Lower leg skin (tissue), 4 donors: ENCODE results near the gene SLC40A1. TPM values are rescaled to one million over a fixed set of nuclear protein-coding genes. Genes with fewer than 3 reads are reported as not detected.

Source experiments
- DNase-seq, 2 donors: peaks; one replicate each; pipeline ENCODE4 v3.0.0-alpha.2; 2019; ENCODE audit warnings: low spot score in 2 of 2
- H3K4me3 ChIP-seq: fragments of 200-600 bp; sonication (generic); 2 replicates; pipeline ENCODE4 v1.5.1; 2017; ENCODE audit warnings: mild to moderate bottlenecking, low read depth; ENCODE audit not compliant: poor library complexity, severe bottlenecking
- CTCF ChIP-seq, 3 donors: fragments of 450-650 bp; IDR thresholded peaks; one replicate each; pipeline ENCODE4 v1.5.1; 2016; ENCODE audit warnings: antibody characterized with exemption in 3 of 3, mild to moderate bottlenecking in 3 of 3, moderate library complexity in 2 of 3
- POLR2A ChIP-seq, 2 donors: fragments of 450-650 bp; IDR thresholded peaks; one replicate each; pipeline ENCODE4 v1.6.1; 2016 to 2017; ENCODE audit warnings: antibody characterized with exemption in 2 of 2, mild to moderate bottlenecking in 1 of 2, moderate library complexity in 1 of 2
- WGBS, 2 donors: methylation state at CpG; one replicate each; pipeline ENCODE4 v1.1.5; 2018; 5-methylcytosine and 5-hydroxymethylcytosine counted together
- intact Hi-C: fragments of 100-400 bp; cut with DNase I; formaldehyde crosslinking; loops from one replicate; pipeline ENCODE4 v1.15.0; 2023; ENCODE audit warnings: low total_unique reads
- total RNA-seq, 4 donors: library from RNA; depleted of rRNA; stranded (reverse); fragments of >200 nt; gene quantifications; one replicate each; pipeline ENCODE4 v1.1.0, GENCODE V29; 2016

The SLC40A1 gene
- total RNA-seq, 4 donors from 2014 or later, result 16.0 to 33.1 (median 18.1) TPM

GRCh38 chr2:189548666-189549448 is 31.7 kb downstream of the SLC40A1 start:
- H3K4me3 ChIP-seq, result no peak overlapping the region
- DNase-seq, result no peak
- 49 to 55% methylated on average over 2 of the region's 2 CpGs for WGBS, 2 donors
- TF ChIP-seq CTCF (IDR thresholded peaks at IDR 0.05), result no peak
- TF ChIP-seq POLR2A (IDR thresholded peaks at IDR 0.05), result no peak
- intact Hi-C loops, result no loop called here

- TF ChIP-seq CTCF (IDR thresholded peaks at IDR 0.05), result no peak
- no peak for TF ChIP-seq POLR2A (IDR thresholded peaks at IDR 0.05)
- no peak for DNase-seq
- WGBS, 2 donors, result 28 to 30% methylated on average over 1 of the region's 1 CpG
- intact Hi-C loops, result no loop called here
- H3K4me3 ChIP-seq, result no peak overlapping the region
Measured at GRCh38 chr2:189545418-189545817, 35.2 kb downstream of the SLC40A1 start.

GRCh38 chr2:189544318-189545042 is 36.1 kb downstream of the SLC40A1 start:
- WGBS, 2 donors, result 79 to 87% methylated on average over 5 of the region's 5 CpGs
- intact Hi-C loops, result no loop called here
- H3K4me3 ChIP-seq, result no peak overlapping the region

GRCh38 chr2:189543367-189543766 is 37.2 kb downstream of the SLC40A1 start:
- no peak for DNase-seq
- intact Hi-C loops, result no loop called here
- TF ChIP-seq CTCF (IDR thresholded peaks at IDR 0.05), result no peak
- no peak for TF ChIP-seq POLR2A (IDR thresholded peaks at IDR 0.05)
- H3K4me3 ChIP-seq, result no peak overlapping the region
- WGBS, 2 donors, result 96 to 97% methylated on average over 1 of the region's 1 CpG

More at GRCh38 chr2:189544318-189545042, 36.1 kb downstream of the SLC40A1 start:
- no peak for DNase-seq
- no peak for TF ChIP-seq CTCF (IDR thresholded peaks at IDR 0.05)
- TF ChIP-seq POLR2A (IDR thresholded peaks at IDR 0.05), result no peak

- DNase-seq, result no peak
- intact Hi-C loops, result no loop called here
- no peak overlapping the region for H3K4me3 ChIP-seq
- 60 to 66% methylated on average over 6 of the region's 6 CpGs for WGBS, 2 donors
- TF ChIP-seq POLR2A (IDR thresholded peaks at IDR 0.05) (no peak), CTCF (IDR thresholded peaks at IDR 0.05) (no peak)
Measured at GRCh38 chr2:189542145-189542882, 38.3 kb downstream of the SLC40A1 start.
